B cell (primary cell): ENCODE measurements around the gene ATRNL1. TPM values are rescaled to one million over a fixed set of nuclear protein-coding genes. Genes with fewer than 3 reads are reported as not detected.

Experiments
- ATAC-seq: fragments of 200-7000 bp; cut with Tn5 transposase; one replicate; pipeline ENCODE4 v1.10.0; 2021; ENCODE audit warnings: low read depth, mild to moderate bottlenecking, moderate number of reproducible peaks, moderate library complexity
- CTCF ChIA-PET: fragments of 350-600 bp; sonication (Branson Sonifier 250); formaldehyde crosslinking; loops from one replicate; lab custom pipeline; 2021; ENCODE audit warnings: antibody characterized with exemption, inconsistent platforms; lab: Charles Lee
- POLR2A ChIA-PET: fragments of 350-600 bp; sonication (Branson Sonifier 250); formaldehyde crosslinking; loops from one replicate; lab custom pipeline; 2021; ENCODE audit warnings: antibody characterized with exemption; lab: Charles Lee
- DNase-seq: peaks from one replicate; pipeline ENCODE4 v3.0.0; 2013
- H2AFZ ChIP-seq: 2 replicates; pipeline ENCODE4 v1.6.1; 2012; ENCODE audit warnings: mild to moderate bottlenecking, low read depth, low read length; ENCODE audit not compliant: insufficient read depth, poor library complexity, severe bottlenecking
- H3K27ac ChIP-seq, 2 donors: 1 replicate in 1 of 2; 2 replicates in 1 of 2; pipeline ENCODE4 v1.5.1; 2012 to 2013; ENCODE audit warnings: low read length in 2 of 2, mild to moderate bottlenecking in 2 of 2, moderate library complexity in 1 of 2
- H3K27me3 ChIP-seq, 4 experiments: fragments of 200-600 bp in 1 of 4; sonication (generic) in 1 of 4; replicated peaks in 1 of 4; 1 replicate in 2 of 4; 2 replicates in 2 of 4; pipeline versions ENCODE4 v1.6.1 to v1.7.0; 2013 to 2016; ENCODE audit warnings: low read length in 3 of 4, mild to moderate bottlenecking in 2 of 4, mixed read lengths in 1 of 4, moderate library complexity in 1 of 4; ENCODE audit not compliant: insufficient read depth in 4 of 4, control insufficient read depth in 3 of 4; ENCODE audit errors: control extremely low read depth in 1 of 4
- H3K36me3 ChIP-seq, 2 experiments: replicated peaks in 1 of 2; 1 replicate in 1 of 2; 2 replicates in 1 of 2; pipeline versions ENCODE4 v1.6.1 to v1.7.1; 2013; ENCODE audit warnings: low read length in 1 of 2; ENCODE audit not compliant: insufficient read depth in 2 of 2, control insufficient read depth in 1 of 2; ENCODE audit errors: control extremely low read depth in 1 of 2, extremely low read depth in 1 of 2
- H3K4me1 ChIP-seq, 2 donors: fragments of 200-600 bp in 1 of 2; sonication (generic) in 1 of 2; 1 replicate in 1 of 2; 2 replicates in 1 of 2; pipeline versions ENCODE4 v1.5.1 to v1.6.1; 2013 to 2017; ENCODE audit warnings: low read length in 2 of 2; ENCODE audit not compliant: control insufficient read depth in 2 of 2, insufficient read depth in 2 of 2
- H3K4me2 ChIP-seq: replicated peaks from 2 replicates; pipeline ENCODE3; 2012; ENCODE audit warnings: mild to moderate bottlenecking, low read depth, low read length; ENCODE audit not compliant: poor library complexity, severe bottlenecking
- H3K4me3 ChIP-seq, 5 experiments: fragments of 200-600 bp in 1 of 5; sonication (generic) in 1 of 5; 1 replicate in 3 of 5; 2 replicates in 2 of 5; pipeline versions ENCODE4 v1.5.1 to v1.7.0; 2011 to 2016; ENCODE audit warnings: low read length in 4 of 5, mild to moderate bottlenecking in 4 of 5, low read depth in 2 of 5, control low read depth in 1 of 5, moderate library complexity in 1 of 5; ENCODE audit not compliant: insufficient read depth in 1 of 5; ENCODE audit errors: control extremely low read depth in 1 of 5, extremely low read depth in 1 of 5
- H3K79me2 ChIP-seq: fragments of 200-600 bp; sonication (generic); one replicate; pipeline ENCODE4 v1.6.0; 2016; ENCODE audit warnings: low read length; ENCODE audit not compliant: control insufficient read depth, insufficient read depth
- H3K9ac ChIP-seq: fragments of 200-600 bp; sonication (generic); 2 replicates; pipeline ENCODE4 v1.6.1; 2017; ENCODE audit warnings: mild to moderate bottlenecking, low read length, moderate library complexity
- H3K9me3 ChIP-seq, 3 donors: one replicate each; pipeline versions ENCODE4 v1.6.1 to v1.7.1; 2013; ENCODE audit warnings: low read length in 2 of 3; ENCODE audit not compliant: control insufficient read depth in 2 of 3, insufficient read depth in 1 of 3; ENCODE audit errors: control extremely low read depth in 1 of 3
- H4K20me1 ChIP-seq: 2 replicates; pipeline ENCODE4 v1.6.0; 2012; ENCODE audit warnings: mild to moderate bottlenecking, low read length; ENCODE audit not compliant: insufficient read depth, control insufficient read depth, poor library complexity, severe bottlenecking
- H3K27ac Mint-ChIP-seq: one replicate; pipeline ENCODE4 v1.8.0; 2021; ENCODE audit warnings: mixed read lengths
- H3K27me3 Mint-ChIP-seq: one replicate; pipeline ENCODE4 v1.8.0; 2021; ENCODE audit warnings: mixed read lengths
- H3K4me1 Mint-ChIP-seq: one replicate; pipeline ENCODE4 v1.8.0; 2021; ENCODE audit warnings: mixed read lengths
- H3K4me3 Mint-ChIP-seq: one replicate; pipeline ENCODE4 v1.8.0; 2021; ENCODE audit warnings: mixed read lengths
- H3K9me3 Mint-ChIP-seq: one replicate; pipeline ENCODE4 v1.8.0; 2022; ENCODE audit warnings: mixed read lengths; ENCODE audit not compliant: insufficient read depth
- EZH2 ChIP-seq: IDR thresholded peaks from 2 replicates; pipeline ENCODE4 v1.6.1; 2012; ENCODE audit warnings: borderline replicate concordance, low read depth, mild to moderate bottlenecking, moderate library complexity, low read length; ENCODE audit not compliant: insufficient read depth, poor library complexity, severe bottlenecking
- WGBS: methylation state at CpG from one replicate; pipeline ENCODE4 v1.1.5; 2013; ENCODE audit warnings: missing lambda C conversion rate; ENCODE audit not compliant: insufficient coverage; 5-methylcytosine and 5-hydroxymethylcytosine counted together
- intact Hi-C: fragments of 100-400 bp; cut with micrococcal nuclease; formaldehyde crosslinking; loops from one replicate; pipeline ENCODE4 v1.10.0; 2022
- polyA plus RNA-seq: library from polyadenylated mRNA; depleted of rRNA; stranded (reverse); fragments of >200 nt; gene quantifications from 2 replicates; pipeline ENCODE4 v1.2.3, GENCODE V29; 2012
- total RNA-seq, 2 donors: library from RNA; stranded (reverse); fragments of 120-200 nt in 1 of 2; gene quantifications; 1 replicate in 1 of 2; 2 replicates in 1 of 2; pipeline versions ENCODE4 v1.2.3 to v1.2.4, GENCODE V29; 2013 to 2022
- TF ChIP-seq, protein P1 (sequence below): fragments of 200-600 bp; IDR thresholded peaks from one replicate; pipeline ENCODE4 v1.8.0; 2022; ENCODE audit warnings: antibody characterized with exemption, mild to moderate bottlenecking

Gene ATRNL1
- total and polyA plus RNA-seq, 2 donors (not counting 1 experiment from before 2014, with no cell fraction given), result 0.24 to 2.2 TPM

DNA sequence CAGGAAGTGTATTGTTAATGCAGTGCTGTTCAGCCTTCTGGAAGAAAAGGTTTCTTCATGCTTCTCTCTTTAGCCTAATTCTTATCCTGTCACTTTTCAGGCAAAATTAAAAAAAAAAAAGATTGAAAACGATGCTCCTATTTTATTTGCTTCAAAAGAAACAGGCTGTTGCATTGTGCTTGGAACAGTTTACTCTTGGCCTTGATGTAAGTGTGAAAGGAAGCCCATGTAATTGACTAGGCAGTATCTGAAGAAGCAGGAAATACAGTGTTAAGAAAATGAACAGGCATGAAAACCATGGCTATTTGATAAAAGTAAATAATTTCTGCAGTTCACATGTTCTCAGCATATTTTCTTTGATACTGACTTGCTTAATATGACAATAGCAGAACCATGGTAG lies 40.4 kb upstream of the ATRNL1 start:
- ChIA-PET CTCF (no interaction called here), POLR2A (no interaction called here)
- H2AFZ ChIP-seq, result no peak overlapping the region
- no peak overlapping the region for H3K4me3 ChIP-seq
- Mint-ChIP-seq H3K4me3 (no peak overlapping the region), H3K9me3 (no peaks in the 10 kb centered on the region), H3K27ac (no peak overlapping the region), H3K4me1 (no peaks in the 10 kb centered on the region), H3K27me3 (no peaks in the 10 kb centered on the region)
- H3K4me1 ChIP-seq, result no peaks in the 10 kb centered on the region
- no peaks in the 10 kb centered on the region for H3K79me2 ChIP-seq
- no peak for ATAC-seq
- WGBS, result 67% methylated on average over 1 of the region's 1 CpG
- no peak for TF ChIP-seq EZH2
- TF ChIP-seq, protein P1, sequence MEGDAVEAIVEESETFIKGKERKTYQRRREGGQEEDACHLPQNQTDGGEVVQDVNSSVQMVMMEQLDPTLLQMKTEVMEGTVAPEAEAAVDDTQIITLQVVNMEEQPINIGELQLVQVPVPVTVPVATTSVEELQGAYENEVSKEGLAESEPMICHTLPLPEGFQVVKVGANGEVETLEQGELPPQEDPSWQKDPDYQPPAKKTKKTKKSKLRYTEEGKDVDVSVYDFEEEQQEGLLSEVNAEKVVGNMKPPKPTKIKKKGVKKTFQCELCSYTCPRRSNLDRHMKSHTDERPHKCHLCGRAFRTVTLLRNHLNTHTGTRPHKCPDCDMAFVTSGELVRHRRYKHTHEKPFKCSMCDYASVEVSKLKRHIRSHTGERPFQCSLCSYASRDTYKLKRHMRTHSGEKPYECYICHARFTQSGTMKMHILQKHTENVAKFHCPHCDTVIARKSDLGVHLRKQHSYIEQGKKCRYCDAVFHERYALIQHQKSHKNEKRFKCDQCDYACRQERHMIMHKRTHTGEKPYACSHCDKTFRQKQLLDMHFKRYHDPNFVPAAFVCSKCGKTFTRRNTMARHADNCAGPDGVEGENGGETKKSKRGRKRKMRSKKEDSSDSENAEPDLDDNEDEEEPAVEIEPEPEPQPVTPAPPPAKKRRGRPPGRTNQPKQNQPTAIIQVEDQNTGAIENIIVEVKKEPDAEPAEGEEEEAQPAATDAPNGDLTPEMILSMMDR, result no peak
- H3K9me3 ChIP-seq, result no peaks in the 10 kb centered on the region
- H3K27ac ChIP-seq, result no peak overlapping the region
- H3K4me2 ChIP-seq, result no peak overlapping the region
- H4K20me1 ChIP-seq, result no peaks in the 10 kb centered on the region
- intact Hi-C loops, result no loop called here
- H3K36me3 ChIP-seq, result no peaks in the 10 kb centered on the region
- no peak for DNase-seq
- H3K9ac ChIP-seq, result no peak overlapping the region
- H3K27me3 ChIP-seq, result no peaks in the 10 kb centered on the region

DNA sequence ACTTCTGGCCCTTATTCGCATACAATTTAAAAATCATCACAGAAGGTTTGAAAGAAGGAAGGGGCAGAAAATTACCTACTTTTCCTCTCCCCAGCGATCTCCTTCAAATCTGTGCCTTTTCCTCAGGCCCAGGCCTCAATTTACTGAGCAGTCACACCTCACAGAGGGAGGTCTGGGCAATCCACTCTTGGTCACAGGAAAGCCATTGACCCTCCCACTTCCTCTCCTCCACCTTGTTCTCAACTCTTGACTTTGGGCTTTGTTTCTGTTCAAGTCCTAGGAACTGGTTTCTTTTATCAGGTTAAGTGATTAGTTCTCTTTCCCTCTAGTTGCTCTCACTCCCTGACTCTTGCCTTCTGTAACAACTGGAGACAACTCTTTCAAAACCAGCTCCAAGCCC lies 37.0 kb upstream of the ATRNL1 start:
- H3K4me3 Mint-ChIP-seq, result no peak overlapping the region
- intact Hi-C loops, result no loop called here
- no peak for DNase-seq
- no peaks in the 10 kb centered on the region for H3K9me3 Mint-ChIP-seq
- Histone ChIP-seq H3K4me1 (no peaks in the 10 kb centered on the region), H3K4me2 (no peak overlapping the region), H3K79me2 (no peaks in the 10 kb centered on the region), H3K36me3 (no peaks in the 10 kb centered on the region), H4K20me1 (no peaks in the 10 kb centered on the region), H3K9ac (no peak overlapping the region), H3K9me3 (no peaks in the 10 kb centered on the region), H2AFZ (no peak overlapping the region), H3K4me3 (no peak overlapping the region), H3K27ac (no peak overlapping the region), H3K27me3 (no peaks in the 10 kb centered on the region)
- POLR2A ChIA-PET, result no interaction called here
- CTCF ChIA-PET, result no interaction called here
- H3K27ac Mint-ChIP-seq, result no peak overlapping the region
- TF ChIP-seq EZH2, result no peak
- TF ChIP-seq, protein P1, result no peak
- 58% methylated on average over 2 of the region's 2 CpGs for WGBS
- H3K4me1 Mint-ChIP-seq, result no peaks in the 10 kb centered on the region
- peaks cover 17% of the 10 kb centered on the region for H3K27me3 Mint-ChIP-seq
- no peak for ATAC-seq
